ENCODE data around the gene BEAN1. TPM values are rescaled to one million over a fixed set of nuclear protein-coding genes. Genes with fewer than 3 reads are reported as not detected.

BEAN1 gene
- total and polyA plus RNA-seq, 9 of the 15 experiments (the other 6 are each of a cell fraction or from before 2014, with no cell fraction given): not detected

- peaks cover 0 to 2% of the 10 kb centered on the region in 2 experiments; a peak in 2 of 5 replicates for H3K27me3 ChIP-seq (ENCODE audit: control insufficient read depth in 2 of 2, insufficient read depth in 2 of 2, low read length in 2 of 2)
- no peaks in the 10 kb centered on the region for H3K36me3 ChIP-seq (ENCODE audit: control insufficient read depth, insufficient read depth, low read length)
- no peak overlapping the region for H3K4me3 ChIP-seq
- CTCF ChIA-PET (ENCODE audit: low intra/inter-chr PET ratio): no interaction called here
- H4K20me1 ChIP-seq (replicated peaks; ENCODE audit: control insufficient read depth, insufficient read depth, low read length): peaks cover 4% of the 10 kb centered on the region; the same call in 1 of the 2 replicates
- no peaks in the 10 kb centered on the region for H3K9me3 ChIP-seq (replicated peaks; ENCODE audit: control insufficient read depth, insufficient read depth, low read depth, low read length)
- H3K9ac ChIP-seq (ENCODE audit: insufficient read depth in 1 of 2, low read depth in 2 of 2, low read length in 2 of 2): no peak overlapping the region
- no peak for FAIRE-seq
- H3K9me1 ChIP-seq (ENCODE audit: control insufficient read depth, insufficient read depth, low read length): no peaks in the 10 kb centered on the region
- no peak overlapping the region for H2AFZ ChIP-seq (ENCODE audit: low read depth, low read length)
- H3K79me2 ChIP-seq (ENCODE audit: control insufficient read depth, insufficient read depth, low read length): no peaks in the 10 kb centered on the region
- WGBS (ENCODE audit: insufficient coverage, low coverage, missing lambda C conversion rate): 4% methylated on average over 5 of the region's 5 CpGs
- H3K4me2 ChIP-seq (ENCODE audit: insufficient read depth, low read length): no peak overlapping the region
- intact Hi-C loops (cut with micrococcal nuclease) (no loop called here), in situ Hi-C loops (cut with MboI) (no loop called here)
- no peak for ATAC-seq
- H3K27ac ChIP-seq (ENCODE audit: extremely low read depth, low read depth, low read length): no peak overlapping the region
- POLR2A ChIA-PET: no interaction called here
- DNase-seq (ENCODE audit: extremely low read depth in 1 of 4, low spot score in 3 of 4): no peak
- BruUV-seq (replicated peaks): no TSS peak
- H3K4me1 ChIP-seq (replicated peaks in 1 of 2; ENCODE audit: control insufficient read depth in 2 of 2, insufficient read depth in 2 of 2, low read length in 2 of 2): no peaks in the 10 kb centered on the region; a peak in 1 of 5 replicates
- TF ChIP-seq ZNF212 (CRISPR knock-in tag; IDR thresholded peaks at IDR 0.05): no peak
- no peak for TF ChIP-seq BRCA1 (IDR thresholded peaks at IDR 0.05)
- TF ChIP-seq BRCA1 (CRISPR knock-in tag; IDR thresholded peaks at IDR 0.05): no peak
- TF ChIP-seq NFIC (IDR thresholded peaks at IDR 0.05): no peak
- TF ChIP-seq FOXA3 (CRISPR knock-in tag; conservative IDR thresholded peaks at IDR 0.05 in 1 of 2, IDR thresholded peaks at IDR 0.05 in 1 of 2): no peak
- TF ChIP-seq SPI1 (IDR thresholded peaks at IDR 0.05; ENCODE audit: borderline replicate concordance, low read depth, low read length): no peak
- TF ChIP-seq ZNF274 (IDR thresholded peaks at IDR 0.05; ENCODE audit: borderline replicate concordance, low read depth, low read length): no peak
- TF ChIP-seq ZBTB49 (CRISPR knock-in tag; IDR thresholded peaks at IDR 0.05; ENCODE audit: borderline replicate concordance): no peak
- TF ChIP-seq ZNF561 (CRISPR knock-in tag; conservative IDR thresholded peaks at IDR 0.05): no peak
These were observed 45.4 kb upstream of the BEAN1 start for GRCh38 chr16:66381585-66382170.

Data from K562 (cell line).